HepG2 (cell line): ENCODE data around the gene MRPL38. TPM values are rescaled to one million over a fixed set of nuclear protein-coding genes. Genes with fewer than 3 reads are reported as not detected.

ENCODE experiments used
- CEBPZ ChIP-seq: IDR thresholded peaks from 2 replicates; pipeline ENCODE4 v1.6.1; 2012; ENCODE audit warnings: low read length, improper control_type of control experiment
- DR1 ChIP-seq: sonication (generic); formaldehyde crosslinking; IDR thresholded peaks from 2 replicates; pipeline ENCODE4 v1.8.0; 2021; ENCODE audit warnings: mild to moderate bottlenecking, missing genetic modification reagents, inconsistent platforms
- GRHL1 ChIP-seq: sonication (generic); formaldehyde crosslinking; conservative IDR thresholded peaks from 2 replicates; pipeline ENCODE4 v1.8.0; 2022; ENCODE audit warnings: missing genetic modification reagents
- HNF4A ChIP-seq: sonication (generic); formaldehyde crosslinking; IDR thresholded peaks from 2 replicates; pipeline ENCODE4 v1.4.0; 2020; ENCODE audit warnings: missing genetic modification reagents
- KAT2B ChIP-seq: fragments of 150-350 bp; IDR thresholded peaks from 2 replicates; pipeline ENCODE4 v1.6.1; 2014; ENCODE audit warnings: low read depth, low read length, borderline replicate concordance
- PAF1 ChIP-seq: IDR thresholded peaks from 2 replicates; pipeline ENCODE4 v1.6.1; 2016; ENCODE audit warnings: missing genetic modification reagents, missing compliant biosample characterization
- SNAPC2 ChIP-seq: sonication (generic); formaldehyde crosslinking; IDR thresholded peaks from 2 replicates; pipeline ENCODE4 v1.8.1; 2022; ENCODE audit warnings: mild to moderate bottlenecking, missing genetic modification reagents
- ZNF138 ChIP-seq: sonication (generic); formaldehyde crosslinking; IDR thresholded peaks from 2 replicates; pipeline ENCODE4 v1.5.0; 2020; ENCODE audit warnings: mild to moderate bottlenecking, low read depth, missing genetic modification reagents
- ZNF414 ChIP-seq: sonication (generic); formaldehyde crosslinking; IDR thresholded peaks from 2 replicates; pipeline ENCODE4 v1.5.0; 2020; ENCODE audit warnings: missing genetic modification reagents
- ZNF567 ChIP-seq: sonication (generic); formaldehyde crosslinking; IDR thresholded peaks from 2 replicates; pipeline ENCODE4 v1.8.1; 2023; ENCODE audit warnings: mild to moderate bottlenecking, missing genetic modification reagents, borderline replicate concordance
- ZUFSP ChIP-seq: sonication (generic); formaldehyde crosslinking; IDR thresholded peaks from 2 replicates; pipeline ENCODE4 v1.9.0; 2021; ENCODE audit warnings: missing genetic modification reagents, mild to moderate bottlenecking, borderline replicate concordance
- polyA plus RNA-seq, 8 experiments: library from polyadenylated mRNA; depleted of rRNA in 3 of 8; stranded (reverse) in 7 of 8; unstranded in 1 of 8; fragments of >200 nt; fragmentation: Illumina TruSeq in 4 of 8; extraction: Trizol in 4 of 8; gene quantifications; 2 replicates each; pipeline versions ENCODE4 v1.2.1 to v1.2.3, GENCODE V29; 2011 to 2016; ENCODE audit warnings: low read depth in 4 of 8, missing spikeins in 1 of 8, mixed read lengths in 1 of 8; ENCODE audit not compliant: insufficient read depth in 1 of 8
- total RNA-seq, 5 experiments: library from RNA; depleted of rRNA; stranded (reverse); fragments of >200 nt; fragmentation: Illumina TruSeq; extraction: Trizol; gene quantifications; 2 replicates each; pipeline ENCODE4 v1.2.3, GENCODE V29; 2016; ENCODE audit warnings: low read depth in 1 of 5
- TF ChIP-seq, protein P1 (sequence below): sonication (generic); formaldehyde crosslinking; IDR thresholded peaks from 2 replicates; pipeline ENCODE4 v1.5.0; 2020; ENCODE audit warnings: mild to moderate bottlenecking, missing genetic modification reagents, borderline replicate concordance
- TF ChIP-seq, protein P2 (sequence below): sonication (generic); formaldehyde crosslinking; IDR thresholded peaks from 2 replicates; pipeline ENCODE4 v1.4.0; 2020; ENCODE audit warnings: missing genetic modification reagents, mild to moderate bottlenecking, borderline replicate concordance

The MRPL38 gene
- total and polyA plus RNA-seq, 2 of the 13 experiments (the other 11 are each of a cell fraction or from before 2014, with no cell fraction given): 83.7 to 125 TPM

DNA sequence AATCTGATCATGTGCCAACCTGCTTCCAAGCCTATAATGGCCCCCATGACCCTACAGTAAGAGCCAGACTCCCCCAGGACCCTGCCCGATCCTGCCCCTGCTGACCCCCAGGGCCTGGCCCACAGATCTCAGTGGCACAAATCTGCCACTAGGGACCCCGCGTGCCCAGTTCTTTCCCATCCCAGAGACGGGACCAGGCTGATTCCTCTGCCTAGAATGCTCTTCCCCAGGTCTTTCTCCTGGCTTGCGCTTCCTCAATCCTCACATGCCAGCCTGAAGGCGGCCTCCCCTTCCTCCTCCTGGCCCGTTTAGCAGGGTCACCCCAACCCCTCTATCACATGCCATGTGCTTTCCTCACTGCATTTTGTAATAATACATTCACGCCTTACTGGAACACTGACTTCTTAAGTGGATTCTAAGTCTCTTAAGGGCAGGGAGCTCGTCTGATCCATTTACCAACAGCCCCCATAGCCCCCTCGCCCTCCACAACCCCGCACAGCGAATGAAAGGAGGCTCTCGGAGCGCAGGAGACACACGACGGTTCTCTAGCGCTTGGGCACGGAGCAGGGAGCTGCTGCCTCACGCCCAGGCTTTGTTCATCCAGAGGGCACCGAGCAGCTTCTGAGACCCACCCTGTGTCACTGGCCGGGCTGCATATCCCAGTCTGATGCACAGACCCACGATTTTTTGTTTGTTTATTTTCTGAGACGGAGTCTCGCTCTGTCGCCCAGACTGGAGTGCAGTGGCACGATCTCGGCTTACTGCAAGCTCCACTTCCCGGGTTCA is 9.1 kb downstream of the MRPL38 start (continued):
- TF ChIP-seq, protein P1, sequence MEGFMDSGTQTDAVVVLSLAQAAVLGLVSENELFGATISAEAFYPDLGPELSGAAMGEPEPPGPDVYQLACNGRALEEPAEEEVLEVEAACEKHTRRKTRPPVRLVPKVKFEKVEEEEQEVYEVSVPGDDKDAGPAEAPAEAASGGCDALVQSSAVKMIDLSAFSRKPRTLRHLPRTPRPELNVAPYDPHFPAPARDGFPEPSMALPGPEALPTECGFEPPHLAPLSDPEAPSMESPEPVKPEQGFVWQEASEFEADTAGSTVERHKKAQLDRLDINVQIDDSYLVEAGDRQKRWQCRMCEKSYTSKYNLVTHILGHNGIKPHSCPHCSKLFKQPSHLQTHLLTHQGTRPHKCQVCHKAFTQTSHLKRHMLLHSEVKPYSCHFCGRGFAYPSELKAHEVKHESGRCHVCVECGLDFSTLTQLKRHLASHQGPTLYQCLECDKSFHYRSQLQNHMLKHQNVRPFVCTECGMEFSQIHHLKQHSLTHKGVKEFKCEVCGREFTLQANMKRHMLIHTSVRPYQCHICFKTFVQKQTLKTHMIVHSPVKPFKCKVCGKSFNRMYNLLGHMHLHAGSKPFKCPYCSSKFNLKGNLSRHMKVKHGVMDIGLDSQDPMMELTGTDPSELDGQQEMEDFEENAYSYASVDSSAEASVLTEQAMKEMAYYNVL: no peak
- TF ChIP-seq DR1 (CRISPR knock-in tag) (no peak), PAF1 (no peak), ZUFSP (CRISPR knock-in tag) (no peak), ZNF567 (CRISPR knock-in tag) (0 out of 2 replicates have a peak, but pooled peaks have one; percentile 53), SNAPC2 (CRISPR knock-in tag) (no peak), ZNF138 (CRISPR knock-in tag) (0 out of 2 replicates have a peak, but pooled peaks have one; percentile 48), HNF4A (CRISPR knock-in tag) (no peak), ZNF414 (no peak; the same call in 1 of the 2 replicates), KAT2B (no peak), GRHL1 (CRISPR knock-in tag) (no peak), CEBPZ (no peak)
- TF ChIP-seq, protein P2, sequence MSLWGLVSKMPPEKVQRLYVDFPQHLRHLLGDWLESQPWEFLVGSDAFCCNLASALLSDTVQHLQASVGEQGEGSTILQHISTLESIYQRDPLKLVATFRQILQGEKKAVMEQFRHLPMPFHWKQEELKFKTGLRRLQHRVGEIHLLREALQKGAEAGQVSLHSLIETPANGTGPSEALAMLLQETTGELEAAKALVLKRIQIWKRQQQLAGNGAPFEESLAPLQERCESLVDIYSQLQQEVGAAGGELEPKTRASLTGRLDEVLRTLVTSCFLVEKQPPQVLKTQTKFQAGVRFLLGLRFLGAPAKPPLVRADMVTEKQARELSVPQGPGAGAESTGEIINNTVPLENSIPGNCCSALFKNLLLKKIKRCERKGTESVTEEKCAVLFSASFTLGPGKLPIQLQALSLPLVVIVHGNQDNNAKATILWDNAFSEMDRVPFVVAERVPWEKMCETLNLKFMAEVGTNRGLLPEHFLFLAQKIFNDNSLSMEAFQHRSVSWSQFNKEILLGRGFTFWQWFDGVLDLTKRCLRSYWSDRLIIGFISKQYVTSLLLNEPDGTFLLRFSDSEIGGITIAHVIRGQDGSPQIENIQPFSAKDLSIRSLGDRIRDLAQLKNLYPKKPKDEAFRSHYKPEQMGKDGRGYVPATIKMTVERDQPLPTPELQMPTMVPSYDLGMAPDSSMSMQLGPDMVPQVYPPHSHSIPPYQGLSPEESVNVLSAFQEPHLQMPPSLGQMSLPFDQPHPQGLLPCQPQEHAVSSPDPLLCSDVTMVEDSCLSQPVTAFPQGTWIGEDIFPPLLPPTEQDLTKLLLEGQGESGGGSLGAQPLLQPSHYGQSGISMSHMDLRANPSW: no peak
